DMS79 treated with DMSO at 0.1 percent for 48 hours (cell line): ENCODE data around the gene TNF.

Experiments used
- DNase-seq: peaks from one replicate; lab custom pipeline; 2025; lab: John Stamatoyannopoulos, UW

Gene TNF

DNA sequence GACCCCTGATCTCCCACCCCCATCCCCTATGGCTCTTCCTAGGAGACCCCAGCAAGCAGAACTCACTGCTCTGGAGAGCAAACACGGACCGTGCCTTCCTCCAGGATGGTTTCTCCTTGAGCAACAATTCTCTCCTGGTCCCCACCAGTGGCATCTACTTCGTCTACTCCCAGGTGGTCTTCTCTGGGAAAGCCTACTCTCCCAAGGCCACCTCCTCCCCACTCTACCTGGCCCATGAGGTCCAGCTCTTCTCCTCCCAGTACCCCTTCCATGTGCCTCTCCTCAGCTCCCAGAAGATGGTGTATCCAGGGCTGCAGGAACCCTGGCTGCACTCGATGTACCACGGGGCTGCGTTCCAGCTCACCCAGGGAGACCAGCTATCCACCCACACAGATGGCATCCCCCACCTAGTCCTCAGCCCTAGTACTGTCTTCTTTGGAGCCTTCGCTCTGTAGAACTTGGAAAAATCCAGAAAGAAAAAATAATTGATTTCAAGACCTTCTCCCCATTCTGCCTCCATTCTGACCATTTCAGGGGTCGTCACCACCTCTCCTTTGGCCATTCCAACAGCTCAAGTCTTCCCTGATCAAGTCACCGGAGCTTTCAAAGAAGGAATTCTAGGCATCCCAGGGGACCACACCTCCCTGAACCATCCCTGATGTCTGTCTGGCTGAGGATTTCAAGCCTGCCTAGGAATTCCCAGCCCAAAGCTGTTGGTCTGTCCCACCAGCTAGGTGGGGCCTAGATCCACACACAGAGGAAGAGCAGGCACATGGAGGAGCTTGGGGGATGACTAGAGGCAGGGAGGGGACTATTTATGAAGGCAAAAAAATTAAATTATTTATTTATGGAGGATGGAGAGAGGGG is 1.9 kb upstream of the TNF start:
- no peak for DNase-seq

DNA sequence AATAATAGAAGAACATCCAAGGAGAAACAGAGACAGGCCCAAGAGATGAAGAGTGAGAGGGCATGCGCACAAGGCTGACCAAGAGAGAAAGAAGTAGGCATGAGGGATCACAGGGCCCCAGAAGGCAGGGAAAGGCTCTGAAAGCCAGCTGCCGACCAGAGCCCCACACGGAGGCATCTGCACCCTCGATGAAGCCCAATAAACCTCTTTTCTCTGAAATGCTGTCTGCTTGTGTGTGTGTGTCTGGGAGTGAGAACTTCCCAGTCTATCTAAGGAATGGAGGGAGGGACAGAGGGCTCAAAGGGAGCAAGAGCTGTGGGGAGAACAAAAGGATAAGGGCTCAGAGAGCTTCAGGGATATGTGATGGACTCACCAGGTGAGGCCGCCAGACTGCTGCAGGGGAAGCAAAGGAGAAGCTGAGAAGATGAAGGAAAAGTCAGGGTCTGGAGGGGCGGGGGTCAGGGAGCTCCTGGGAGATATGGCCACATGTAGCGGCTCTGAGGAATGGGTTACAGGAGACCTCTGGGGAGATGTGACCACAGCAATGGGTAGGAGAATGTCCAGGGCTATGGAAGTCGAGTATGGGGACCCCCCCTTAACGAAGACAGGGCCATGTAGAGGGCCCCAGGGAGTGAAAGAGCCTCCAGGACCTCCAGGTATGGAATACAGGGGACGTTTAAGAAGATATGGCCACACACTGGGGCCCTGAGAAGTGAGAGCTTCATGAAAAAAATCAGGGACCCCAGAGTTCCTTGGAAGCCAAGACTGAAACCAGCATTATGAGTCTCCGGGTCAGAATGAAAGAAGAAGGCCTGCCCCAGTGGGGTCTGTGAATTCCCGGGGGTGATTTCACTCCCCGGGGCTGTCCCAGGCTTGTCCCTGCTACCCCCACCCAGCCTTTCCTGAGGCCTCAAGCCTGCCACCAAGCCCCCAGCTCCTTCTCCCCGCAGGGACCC is 981 bp upstream of the TNF start:
- no peak for DNase-seq

DNA sequence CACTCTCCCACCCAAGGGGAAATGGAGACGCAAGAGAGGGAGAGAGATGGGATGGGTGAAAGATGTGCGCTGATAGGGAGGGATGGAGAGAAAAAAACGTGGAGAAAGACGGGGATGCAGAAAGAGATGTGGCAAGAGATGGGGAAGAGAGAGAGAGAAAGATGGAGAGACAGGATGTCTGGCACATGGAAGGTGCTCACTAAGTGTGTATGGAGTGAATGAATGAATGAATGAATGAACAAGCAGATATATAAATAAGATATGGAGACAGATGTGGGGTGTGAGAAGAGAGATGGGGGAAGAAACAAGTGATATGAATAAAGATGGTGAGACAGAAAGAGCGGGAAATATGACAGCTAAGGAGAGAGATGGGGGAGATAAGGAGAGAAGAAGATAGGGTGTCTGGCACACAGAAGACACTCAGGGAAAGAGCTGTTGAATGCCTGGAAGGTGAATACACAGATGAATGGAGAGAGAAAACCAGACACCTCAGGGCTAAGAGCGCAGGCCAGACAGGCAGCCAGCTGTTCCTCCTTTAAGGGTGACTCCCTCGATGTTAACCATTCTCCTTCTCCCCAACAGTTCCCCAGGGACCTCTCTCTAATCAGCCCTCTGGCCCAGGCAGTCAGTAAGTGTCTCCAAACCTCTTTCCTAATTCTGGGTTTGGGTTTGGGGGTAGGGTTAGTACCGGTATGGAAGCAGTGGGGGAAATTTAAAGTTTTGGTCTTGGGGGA is 754 bp downstream of the TNF start:
- peak; percentile 12 for DNase-seq

DNA sequence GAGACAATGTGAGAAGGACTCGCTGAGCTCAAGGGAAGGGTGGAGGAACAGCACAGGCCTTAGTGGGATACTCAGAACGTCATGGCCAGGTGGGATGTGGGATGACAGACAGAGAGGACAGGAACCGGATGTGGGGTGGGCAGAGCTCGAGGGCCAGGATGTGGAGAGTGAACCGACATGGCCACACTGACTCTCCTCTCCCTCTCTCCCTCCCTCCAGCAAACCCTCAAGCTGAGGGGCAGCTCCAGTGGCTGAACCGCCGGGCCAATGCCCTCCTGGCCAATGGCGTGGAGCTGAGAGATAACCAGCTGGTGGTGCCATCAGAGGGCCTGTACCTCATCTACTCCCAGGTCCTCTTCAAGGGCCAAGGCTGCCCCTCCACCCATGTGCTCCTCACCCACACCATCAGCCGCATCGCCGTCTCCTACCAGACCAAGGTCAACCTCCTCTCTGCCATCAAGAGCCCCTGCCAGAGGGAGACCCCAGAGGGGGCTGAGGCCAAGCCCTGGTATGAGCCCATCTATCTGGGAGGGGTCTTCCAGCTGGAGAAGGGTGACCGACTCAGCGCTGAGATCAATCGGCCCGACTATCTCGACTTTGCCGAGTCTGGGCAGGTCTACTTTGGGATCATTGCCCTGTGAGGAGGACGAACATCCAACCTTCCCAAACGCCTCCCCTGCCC is 1.7 kb downstream of the TNF start:
- DNase-seq: no peak

- no peak for DNase-seq
These were observed 2.2 kb downstream of the TNF start for GRCh38 chr6:31577579-31577966.

DNA sequence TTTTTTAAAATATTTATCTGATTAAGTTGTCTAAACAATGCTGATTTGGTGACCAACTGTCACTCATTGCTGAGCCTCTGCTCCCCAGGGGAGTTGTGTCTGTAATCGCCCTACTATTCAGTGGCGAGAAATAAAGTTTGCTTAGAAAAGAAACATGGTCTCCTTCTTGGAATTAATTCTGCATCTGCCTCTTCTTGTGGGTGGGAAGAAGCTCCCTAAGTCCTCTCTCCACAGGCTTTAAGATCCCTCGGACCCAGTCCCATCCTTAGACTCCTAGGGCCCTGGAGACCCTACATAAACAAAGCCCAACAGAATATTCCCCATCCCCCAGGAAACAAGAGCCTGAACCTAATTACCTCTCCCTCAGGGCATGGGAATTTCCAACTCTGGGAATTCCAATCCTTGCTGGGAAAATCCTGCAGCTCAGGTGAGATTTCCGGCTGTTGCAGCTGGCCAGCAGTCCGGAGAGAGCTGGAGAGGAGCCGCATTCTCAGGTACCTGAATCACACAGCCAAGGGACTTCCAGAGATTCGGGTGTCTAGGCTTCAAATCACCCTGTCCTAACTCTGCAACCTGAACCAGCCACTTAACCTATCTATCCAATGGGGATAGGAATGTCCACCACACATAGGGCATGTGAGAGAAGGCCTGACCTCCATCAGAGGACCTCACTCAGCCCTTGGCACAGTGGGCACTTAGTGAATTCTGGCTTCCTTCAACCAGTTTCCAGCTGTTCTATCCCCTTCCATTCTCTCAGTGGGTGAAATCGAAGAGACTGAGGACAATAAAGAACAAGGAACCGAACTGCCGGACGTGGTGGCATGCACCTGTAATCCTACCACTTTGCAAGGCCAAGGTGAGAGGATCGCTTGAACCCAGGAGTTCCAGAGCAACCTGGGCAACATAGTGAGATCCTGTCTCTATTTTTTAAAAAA is 3.1 kb downstream of the TNF start:
- no peak for DNase-seq

DNA sequence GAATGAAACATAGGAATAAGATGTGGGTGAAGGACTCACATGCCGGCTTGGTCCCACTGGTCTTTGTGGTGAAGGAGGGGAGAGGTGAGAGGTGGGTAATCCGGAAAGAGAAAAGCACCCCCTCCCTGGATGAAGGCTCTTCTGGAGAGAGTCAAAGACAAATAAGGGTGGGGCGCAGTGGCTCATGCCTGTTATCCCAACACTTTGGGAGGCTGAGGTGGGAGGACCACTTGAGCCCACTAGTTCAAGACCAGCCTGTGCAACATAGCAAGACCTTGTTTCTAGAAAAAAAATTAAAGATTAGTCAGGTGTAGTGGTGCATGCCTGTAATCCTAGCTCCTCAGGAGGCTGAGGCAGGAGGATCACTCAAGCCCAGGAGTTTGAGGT is 3.7 kb downstream of the TNF start:
- no peak for DNase-seq

- no peak for DNase-seq
These were observed 4.4 kb downstream of the TNF start for GRCh38 chr6:31579546-31580437.

- no peak for DNase-seq
These were observed 5.0 kb downstream of the TNF start for GRCh38 chr6:31580438-31580740.

- peak; percentile 60 for DNase-seq
These were observed 5.6 kb downstream of the TNF start for GRCh38 chr6:31580807-31581433.

GRCh38 chr6:31581434-31582229 is 6.3 kb downstream of the TNF start:
- no peak for DNase-seq

- DNase-seq: no peak
These were observed 6.9 kb downstream of the TNF start, which contains the start of gene LTB for GRCh38 chr6:31582230-31582643. Gene LTB, minus strand, starts transcription at chr6:31582424. Its CDS starts 7 bp downstream, at chr6:31582417.

DNA sequence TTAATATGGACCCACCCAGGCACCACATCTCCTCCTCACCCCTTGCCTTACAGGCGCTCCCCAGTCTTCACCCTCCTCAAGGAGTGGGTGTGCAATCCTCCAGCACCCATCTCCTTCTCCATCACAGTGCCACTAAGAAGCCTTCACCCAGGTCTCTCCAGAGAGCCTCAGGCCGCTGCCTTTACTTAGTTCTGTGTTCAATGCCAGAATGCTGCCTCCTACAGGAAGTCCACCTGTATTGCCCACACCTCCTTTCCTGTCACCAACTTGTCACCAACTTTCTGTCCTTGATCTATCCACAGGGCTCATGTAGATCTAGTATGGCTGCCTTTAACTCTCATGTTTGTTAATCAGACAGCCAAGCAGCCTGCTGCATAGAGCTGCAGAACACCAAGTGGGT is 10.1 kb downstream of the TNF start:
- DNase-seq: no peak

- DNase-seq: no peak
These were observed 10.6 kb downstream of the TNF start, which contains the start of gene LST1 for GRCh38 chr6:31586008-31586407. Gene LST1, plus strand, starts transcription at chr6:31586277. Its CDS starts 1,023 bp downstream, at chr6:31587300.

DNA sequence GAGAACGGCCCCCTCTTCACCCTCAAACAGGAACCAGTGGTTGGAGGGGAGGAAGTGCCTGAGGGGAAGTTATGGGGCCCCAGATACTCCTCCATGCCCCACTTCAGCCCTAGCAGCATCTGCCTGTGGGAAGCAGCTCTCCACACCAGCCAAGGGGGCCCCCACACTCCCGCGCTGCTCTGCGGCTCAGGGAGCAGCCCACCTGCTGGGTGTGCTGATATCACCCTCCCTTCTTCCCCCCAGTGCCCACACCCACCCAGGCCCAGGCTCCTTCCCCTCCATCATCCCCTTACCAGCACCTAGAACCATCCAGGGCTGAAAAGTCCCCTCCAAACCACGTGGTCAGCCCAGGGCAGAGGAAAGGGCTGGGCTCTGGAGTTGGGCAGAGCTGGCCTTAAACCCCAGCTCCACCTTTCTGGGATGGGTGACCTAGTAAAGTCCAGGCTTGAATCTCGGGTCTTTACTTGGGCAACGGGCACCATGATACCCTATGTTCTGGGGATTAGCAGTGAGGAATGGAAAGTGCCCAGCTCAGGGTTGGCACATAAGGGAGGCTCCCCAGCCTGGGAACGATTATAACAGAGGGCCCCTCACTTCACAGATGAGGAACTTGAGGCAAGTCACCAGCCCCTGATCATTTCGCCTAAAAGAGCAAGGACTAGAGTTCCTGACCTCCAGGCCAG is 11.4 kb downstream of the TNF start:
- DNase-seq: no peak

- DNase-seq: no peak
These were observed 12.7 kb downstream of the TNF start for GRCh38 chr6:31587791-31588777.
